HL-60 (cell line): ENCODE measurements around the gene ARHGEF7.

Experiments used
- DNase-seq, 2 experiments: peaks; one replicate each; pipeline ENCODE4 v3.0.0-alpha.2; 2010 to 2020; ENCODE audit warnings: low read depth in 1 of 2, low spot score in 1 of 2
- H3K27ac ChIP-seq: fragments of 250-450 bp; sonication (Bioruptor Pico); replicated peaks from 2 replicates; pipeline ENCODE4 v1.5.1; 2020; ENCODE audit warnings: mild to moderate bottlenecking, moderate library complexity
- H3K27me3 ChIP-seq: fragments of 250-450 bp; sonication (Bioruptor Pico); 2 replicates; pipeline ENCODE4 v1.5.1; 2021; ENCODE audit warnings: mild to moderate bottlenecking, moderate library complexity; ENCODE audit not compliant: insufficient read depth, poor library complexity, severe bottlenecking
- H3K4me3 ChIP-seq: replicated peaks from 2 replicates; pipeline ENCODE4 v1.5.1; 2011; ENCODE audit warnings: mild to moderate bottlenecking, control low read depth, low read length; ENCODE audit not compliant: insufficient read depth
- GABPA ChIP-seq: IDR thresholded peaks from 2 replicates; pipeline ENCODE4 v1.6.1; 2012; ENCODE audit warnings: low read depth
- POLR2AphosphoS5 ChIP-seq: IDR thresholded peaks from 2 replicates; pipeline ENCODE4 v1.6.1; 2012; ENCODE audit warnings: low read depth
- SPI1 ChIP-seq: IDR thresholded peaks from 2 replicates; pipeline ENCODE4 v1.6.1; 2012; ENCODE audit warnings: low read depth, mild to moderate bottlenecking, borderline replicate concordance
- TF ChIP-seq, protein P1 (sequence below): IDR thresholded peaks from 2 replicates; pipeline ENCODE4 v1.6.1; 2012; ENCODE audit warnings: low read depth; ENCODE audit not compliant: insufficient replicate concordance
- TF ChIP-seq, protein P2 (sequence below): IDR thresholded peaks from one replicate; pipeline ENCODE4 v1.5.1; 2011; ENCODE audit warnings: low read length, control low read depth, inconsistent platforms; ENCODE audit not compliant: insufficient read depth

The ARHGEF7 gene

DNA sequence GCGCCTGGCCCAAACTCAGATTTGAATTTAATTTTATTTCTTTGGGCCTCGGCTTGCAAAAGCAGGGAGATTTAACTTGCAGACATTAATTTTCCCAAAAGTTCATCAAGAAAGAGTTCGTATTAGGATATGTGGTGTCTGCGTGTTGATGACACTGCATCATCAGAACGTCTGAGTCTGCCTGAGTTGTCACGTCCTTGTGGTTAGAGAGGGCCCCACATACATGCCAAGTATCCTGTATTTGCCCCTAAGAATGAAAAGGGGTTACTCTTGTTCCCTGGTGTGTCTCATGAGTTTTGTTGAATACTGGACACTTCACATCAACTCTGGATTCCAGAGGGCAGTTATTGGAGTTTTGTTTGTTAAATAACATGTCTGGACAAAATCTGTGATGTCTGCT, 199.7 kb downstream of the ARHGEF7 start:
- TF ChIP-seq SPI1 = no peak
- TF ChIP-seq POLR2AphosphoS5 = no peak
- TF ChIP-seq, protein P1, sequence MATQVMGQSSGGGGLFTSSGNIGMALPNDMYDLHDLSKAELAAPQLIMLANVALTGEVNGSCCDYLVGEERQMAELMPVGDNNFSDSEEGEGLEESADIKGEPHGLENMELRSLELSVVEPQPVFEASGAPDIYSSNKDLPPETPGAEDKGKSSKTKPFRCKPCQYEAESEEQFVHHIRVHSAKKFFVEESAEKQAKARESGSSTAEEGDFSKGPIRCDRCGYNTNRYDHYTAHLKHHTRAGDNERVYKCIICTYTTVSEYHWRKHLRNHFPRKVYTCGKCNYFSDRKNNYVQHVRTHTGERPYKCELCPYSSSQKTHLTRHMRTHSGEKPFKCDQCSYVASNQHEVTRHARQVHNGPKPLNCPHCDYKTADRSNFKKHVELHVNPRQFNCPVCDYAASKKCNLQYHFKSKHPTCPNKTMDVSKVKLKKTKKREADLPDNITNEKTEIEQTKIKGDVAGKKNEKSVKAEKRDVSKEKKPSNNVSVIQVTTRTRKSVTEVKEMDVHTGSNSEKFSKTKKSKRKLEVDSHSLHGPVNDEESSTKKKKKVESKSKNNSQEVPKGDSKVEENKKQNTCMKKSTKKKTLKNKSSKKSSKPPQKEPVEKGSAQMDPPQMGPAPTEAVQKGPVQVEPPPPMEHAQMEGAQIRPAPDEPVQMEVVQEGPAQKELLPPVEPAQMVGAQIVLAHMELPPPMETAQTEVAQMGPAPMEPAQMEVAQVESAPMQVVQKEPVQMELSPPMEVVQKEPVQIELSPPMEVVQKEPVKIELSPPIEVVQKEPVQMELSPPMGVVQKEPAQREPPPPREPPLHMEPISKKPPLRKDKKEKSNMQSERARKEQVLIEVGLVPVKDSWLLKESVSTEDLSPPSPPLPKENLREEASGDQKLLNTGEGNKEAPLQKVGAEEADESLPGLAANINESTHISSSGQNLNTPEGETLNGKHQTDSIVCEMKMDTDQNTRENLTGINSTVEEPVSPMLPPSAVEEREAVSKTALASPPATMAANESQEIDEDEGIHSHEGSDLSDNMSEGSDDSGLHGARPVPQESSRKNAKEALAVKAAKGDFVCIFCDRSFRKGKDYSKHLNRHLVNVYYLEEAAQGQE = no peak
- no peak for TF ChIP-seq GABPA
- TF ChIP-seq, protein P2, sequence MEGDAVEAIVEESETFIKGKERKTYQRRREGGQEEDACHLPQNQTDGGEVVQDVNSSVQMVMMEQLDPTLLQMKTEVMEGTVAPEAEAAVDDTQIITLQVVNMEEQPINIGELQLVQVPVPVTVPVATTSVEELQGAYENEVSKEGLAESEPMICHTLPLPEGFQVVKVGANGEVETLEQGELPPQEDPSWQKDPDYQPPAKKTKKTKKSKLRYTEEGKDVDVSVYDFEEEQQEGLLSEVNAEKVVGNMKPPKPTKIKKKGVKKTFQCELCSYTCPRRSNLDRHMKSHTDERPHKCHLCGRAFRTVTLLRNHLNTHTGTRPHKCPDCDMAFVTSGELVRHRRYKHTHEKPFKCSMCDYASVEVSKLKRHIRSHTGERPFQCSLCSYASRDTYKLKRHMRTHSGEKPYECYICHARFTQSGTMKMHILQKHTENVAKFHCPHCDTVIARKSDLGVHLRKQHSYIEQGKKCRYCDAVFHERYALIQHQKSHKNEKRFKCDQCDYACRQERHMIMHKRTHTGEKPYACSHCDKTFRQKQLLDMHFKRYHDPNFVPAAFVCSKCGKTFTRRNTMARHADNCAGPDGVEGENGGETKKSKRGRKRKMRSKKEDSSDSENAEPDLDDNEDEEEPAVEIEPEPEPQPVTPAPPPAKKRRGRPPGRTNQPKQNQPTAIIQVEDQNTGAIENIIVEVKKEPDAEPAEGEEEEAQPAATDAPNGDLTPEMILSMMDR = no peak
- H3K27ac ChIP-seq = no peak overlapping the region
- H3K4me3 ChIP-seq = no peak overlapping the region
- H3K27me3 ChIP-seq = no peaks in the 10 kb centered on the region
- DNase-seq = no peak

DNA sequence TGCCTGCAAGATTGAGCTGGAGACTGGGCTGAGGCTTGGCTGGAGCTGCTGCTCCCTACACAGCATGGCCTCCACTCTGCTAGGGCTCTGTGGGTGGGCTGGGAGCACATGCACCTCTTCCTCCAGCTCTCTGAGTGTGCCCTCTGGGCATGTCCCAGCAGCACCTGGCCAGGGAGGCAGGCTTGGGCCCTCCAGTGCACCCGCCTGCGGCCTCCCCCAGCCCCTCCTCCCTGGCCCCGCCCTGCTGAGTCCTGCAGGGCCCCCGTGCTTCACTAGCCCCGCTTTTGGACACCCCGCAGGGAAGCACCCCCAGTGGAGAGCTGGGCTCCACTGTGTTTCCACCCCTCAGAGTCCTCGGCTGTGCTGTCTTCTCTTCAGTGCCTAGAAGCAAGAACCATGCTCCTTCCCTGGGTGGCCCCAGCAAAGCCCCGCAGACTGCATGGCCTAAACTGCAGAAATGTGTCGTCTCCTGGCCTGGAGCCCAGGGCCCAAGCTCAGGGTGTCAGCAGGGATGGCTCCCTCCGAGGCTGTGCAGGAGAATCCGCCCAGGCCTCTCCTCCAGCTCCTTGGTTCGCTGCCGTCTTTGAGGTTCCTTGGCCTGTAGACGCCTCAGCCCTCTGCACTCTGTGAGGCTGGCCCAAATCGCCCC, 200.4 kb downstream of the ARHGEF7 start:
- Histone ChIP-seq H3K27ac (no peak overlapping the region), H3K27me3 (no peaks in the 10 kb centered on the region), H3K4me3 (no peak overlapping the region)
- TF ChIP-seq GABPA (no peak), SPI1 (no peak), POLR2AphosphoS5 (no peak)
- TF ChIP-seq, protein P2 = no peak
- TF ChIP-seq, protein P1 = no peak
- no peak for DNase-seq

DNA sequence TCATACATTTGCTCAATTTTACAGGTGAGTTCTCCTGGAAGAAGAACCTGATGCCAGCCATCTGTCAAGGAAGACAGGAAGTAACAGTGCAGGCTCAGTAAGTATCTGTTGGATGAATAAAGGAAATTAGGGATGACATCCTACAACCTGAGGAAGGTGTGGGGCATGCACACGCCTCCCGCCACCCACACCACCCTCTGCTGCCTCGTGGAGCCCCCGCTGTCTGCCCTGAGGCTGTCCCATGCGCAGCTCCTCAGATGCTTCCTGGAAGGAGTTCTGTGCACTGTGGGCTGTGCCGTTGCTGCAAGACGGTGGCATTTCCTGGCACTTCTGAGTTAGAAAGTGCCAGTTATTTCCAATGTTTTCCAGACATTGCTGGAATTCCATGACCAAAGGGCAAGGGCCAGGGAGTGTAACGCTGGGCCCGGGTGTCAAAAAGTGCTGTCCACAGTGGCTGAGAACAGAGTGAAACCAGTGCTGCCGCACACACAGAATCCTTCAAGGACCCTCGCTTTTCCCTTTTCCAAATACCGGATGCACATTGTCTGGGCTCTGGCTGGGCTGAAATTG, 201.1 kb downstream of the ARHGEF7 start:
- H3K27ac ChIP-seq = no peak overlapping the region
- TF ChIP-seq, protein P2 = no peak
- TF ChIP-seq SPI1 (no peak), GABPA (no peak), POLR2AphosphoS5 (no peak)
- TF ChIP-seq, protein P1 = no peak
- DNase-seq = no peak

More for the DNA sequence above, 201.1 kb downstream of the ARHGEF7 start:
- H3K27me3 ChIP-seq = no peaks in the 10 kb centered on the region
- no peak overlapping the region for H3K4me3 ChIP-seq
